Endometrial microvascular endothelial cells (primary cell): Measurements from ENCODE around the gene TRIM44. TPM values are rescaled to one million over a fixed set of nuclear protein-coding genes. Genes with fewer than 3 reads are reported as not detected.
"Not testable (repeated sequence)": the region's sequence is repeated elsewhere in the genome, so short reads cannot be mapped to it uniquely, and the experiment has no call there.

Experiments
- in situ Hi-C: cut with HindIII; loops from 2 replicates; pipeline ENCODE4 v1.10.0; 2017; ENCODE audit warnings: low sequenced_read_pairs, low pct_unique_long_range_greater_than_20kb; ENCODE audit errors: inconsistent ontology term
- total RNA-seq: library from RNA; depleted of rRNA; stranded (reverse); fragments of >200 nt; gene quantifications from one replicate; pipeline ENCODE4 v1.2.3, GENCODE V29; 2015; ENCODE audit errors: inconsistent ontology term

The TRIM44 gene
- total RNA-seq, 1 donor from 2014 or later, result 30.8 TPM

GRCh38 chr11:35766651-35767050 is 104.1 kb downstream of the TRIM44 start:
- in situ Hi-C loops, result no loop called here

- in situ Hi-C loops, result not testable (repeated sequence)
Measured at GRCh38 chr11:35770425-35770824, 107.8 kb downstream of the TRIM44 start.

- in situ Hi-C loops, result no loop called here
Measured at GRCh38 chr11:35771722-35772121, 109.1 kb downstream of the TRIM44 start.

GRCh38 chr11:35777241-35777640 is 114.7 kb downstream of the TRIM44 start:
- in situ Hi-C loops, result not testable (repeated sequence)

- in situ Hi-C loops, result not testable (repeated sequence)
Measured at GRCh38 chr11:35778943-35779342, 116.4 kb downstream of the TRIM44 start.

- in situ Hi-C loops, result no loop called here
Measured at GRCh38 chr11:35779409-35779808, 116.8 kb downstream of the TRIM44 start.

- in situ Hi-C loops, result no loop called here
Measured at GRCh38 chr11:35780951-35781860, 118.6 kb downstream of the TRIM44 start.

- in situ Hi-C loops, result no loop called here
Measured at GRCh38 chr11:35781861-35782470, 119.4 kb downstream of the TRIM44 start.

GRCh38 chr11:35783809-35784208 is 121.2 kb downstream of the TRIM44 start:
- in situ Hi-C loops, result no loop called here

- in situ Hi-C loops, result no loop called here
Measured at GRCh38 chr11:35784699-35785098, 122.1 kb downstream of the TRIM44 start.

GRCh38 chr11:35785287-35786167 is 123.0 kb downstream of the TRIM44 start:
- in situ Hi-C loops, result no loop called here

- in situ Hi-C loops, result no loop called here
Measured at GRCh38 chr11:35786188-35786587, 123.6 kb downstream of the TRIM44 start.

- in situ Hi-C loops, result no loop called here
Measured at GRCh38 chr11:35787013-35787504, 124.5 kb downstream of the TRIM44 start.

GRCh38 chr11:35787626-35788025 is 125.1 kb downstream of the TRIM44 start:
- in situ Hi-C loops, result no loop called here

GRCh38 chr11:35791088-35791958 is 128.7 kb downstream of the TRIM44 start:
- in situ Hi-C loops, result no loop called here

GRCh38 chr11:35792148-35792845 is 129.7 kb downstream of the TRIM44 start:
- in situ Hi-C loops, result no loop called here

GRCh38 chr11:35792846-35793192 is 130.2 kb downstream of the TRIM44 start:
- in situ Hi-C loops, result no loop called here

- in situ Hi-C loops, result no loop called here
Measured at GRCh38 chr11:35794333-35794732, 131.8 kb downstream of the TRIM44 start.
